ENCODE results near the gene DCST2.

- TF ChIP-seq CTCF (IDR thresholded peaks at IDR 0.05; ENCODE audit: poor library complexity, severe bottlenecking) (no peak), RAD21 (conservative IDR thresholded peaks at IDR 0.05) (no peak), EZH2 (IDR thresholded peaks at IDR 0.05; ENCODE audit: borderline replicate concordance, insufficient read depth, low read length, poor library complexity, severe bottlenecking) (no peak), REST (IDR thresholded peaks at IDR 0.05; ENCODE audit: borderline replicate concordance) (no peak), TAF1 (IDR thresholded peaks at IDR 0.05; ENCODE audit: low read depth) (no peak)
These were observed 10.7 kb downstream of the DCST2 start for GRCh38 chr1:155022927-155023236.

Measured in neural cell (in vitro differentiated cells).